ENCODE data around the gene CCT5. TPM values are rescaled to one million over a fixed set of nuclear protein-coding genes. Genes with fewer than 3 reads are reported as not detected.

Gene CCT5
- polyA plus RNA-seq, 1 of the 3 experiments (the other 2 are of a cell fraction), result 378 TPM

- Histone ChIP-seq H3F3A (replicated peaks; ENCODE audit: insufficient read depth) (peaks cover 4% of the 10 kb centered on the region), H3K27me3 (ENCODE audit: insufficient read depth) (no peaks in the 10 kb centered on the region), H3K27ac (ENCODE audit: low read depth in 2 of 2, low read length in 1 of 2) (no peak overlapping the region), H2AFZ (ENCODE audit: low read depth) (no peak overlapping the region), H3K36me3 (replicated peaks in 1 of 2; ENCODE audit: control insufficient read depth in 1 of 2, insufficient read depth in 2 of 2, low read length in 1 of 2) (no peaks in the 10 kb centered on the region), H3K4me3 (ENCODE audit: low read depth in 2 of 2, low read length in 1 of 2) (no peak overlapping the region), H3K9ac (no peak overlapping the region), H3K4me2 (no peak overlapping the region), H3K79me2 (ENCODE audit: insufficient read depth) (no peaks in the 10 kb centered on the region), H4K20me1 (ENCODE audit: insufficient read depth) (no peaks in the 10 kb centered on the region), H3K9me2 (no peaks in the 10 kb centered on the region), H3K9me3 (no peaks in the 10 kb centered on the region), H3K4me1 (ENCODE audit: control insufficient read depth in 1 of 2, insufficient read depth in 2 of 2, low read depth in 1 of 2, low read length in 1 of 2) (peaks cover 0 to 9% of the 10 kb centered on the region in 2 experiments; a peak in 3 of 4 replicates)
- CTCF ChIA-PET, result no interaction called here
- POLR2A ChIA-PET, result no interaction called here
- no peak for TF ChIP-seq FOXM1 (IDR thresholded peaks at IDR 0.05; ENCODE audit: low read depth)
- no peak for TF ChIP-seq TCF12 (IDR thresholded peaks at IDR 0.05)
- TF ChIP-seq, protein P1, sequence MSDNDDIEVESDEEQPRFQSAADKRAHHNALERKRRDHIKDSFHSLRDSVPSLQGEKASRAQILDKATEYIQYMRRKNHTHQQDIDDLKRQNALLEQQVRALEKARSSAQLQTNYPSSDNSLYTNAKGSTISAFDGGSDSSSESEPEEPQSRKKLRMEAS (IDR thresholded peaks at IDR 0.05; ENCODE audit: low read depth), result no peak
- WGBS (ENCODE audit: low lambda C conversion rate), result 96% methylated on average over 1 of the region's 1 CpG
- DNase-seq, result no peak
These were observed 21.8 kb upstream of the CCT5 start for GRCh38 chr5:10228288-10228687.

- TF ChIP-seq NFIC (IDR thresholded peaks at IDR 0.05; ENCODE audit: borderline replicate concordance) (no peak), FOXJ3 (CRISPR knock-in tag; IDR thresholded peaks at IDR 0.05) (no peak), GATA2 (CRISPR knock-in tag; IDR thresholded peaks at IDR 0.05) (no peak), POLR2AphosphoS5 (IDR thresholded peaks at IDR 0.05; ENCODE audit: low read depth, low read length) (no peak), CTCF (IDR thresholded peaks at IDR 0.05) (peak; percentile 46), MEF2A (IDR thresholded peaks at IDR 0.05; ENCODE audit: borderline replicate concordance, low read depth) (peak; percentile 92), EZH2phosphoT487 (IDR thresholded peaks at IDR 0.05; ENCODE audit: borderline replicate concordance, low read depth) (no peak), JUND (IDR thresholded peaks at IDR 0.05) (no peak), RCOR1 (IDR thresholded peaks at IDR 0.05; ENCODE audit: low read length) (no peak), RXRA (IDR thresholded peaks at IDR 0.05; ENCODE audit: borderline replicate concordance, low read depth) (no peak), NRF1 (IDR thresholded peaks at IDR 0.05; ENCODE audit: low read depth, low read length) (no peak), GABPA (IDR thresholded peaks at IDR 0.05; ENCODE audit: low read depth) (no peak), FOSL2 (IDR thresholded peaks at IDR 0.05; ENCODE audit: borderline replicate concordance, low read depth) (peak; percentile 42), MXI1 (IDR thresholded peaks at IDR 0.05; ENCODE audit: low read depth, low read length) (no peak), SMC3 (IDR thresholded peaks at IDR 0.05; ENCODE audit: low read depth, low read length) (no peak)
- TF ChIP-seq, protein P1 (IDR thresholded peaks at IDR 0.05; ENCODE audit: low read depth), result no peak
- TF ChIP-seq, protein P2, sequence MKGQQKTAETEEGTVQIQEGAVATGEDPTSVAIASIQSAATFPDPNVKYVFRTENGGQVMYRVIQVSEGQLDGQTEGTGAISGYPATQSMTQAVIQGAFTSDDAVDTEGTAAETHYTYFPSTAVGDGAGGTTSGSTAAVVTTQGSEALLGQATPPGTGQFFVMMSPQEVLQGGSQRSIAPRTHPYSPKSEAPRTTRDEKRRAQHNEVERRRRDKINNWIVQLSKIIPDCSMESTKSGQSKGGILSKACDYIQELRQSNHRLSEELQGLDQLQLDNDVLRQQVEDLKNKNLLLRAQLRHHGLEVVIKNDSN (IDR thresholded peaks at IDR 0.05; ENCODE audit: borderline replicate concordance, low read depth), result no peak
- Histone ChIP-seq H4K20me1 (ENCODE audit: insufficient read depth) (no peaks in the 10 kb centered on the region), H3K36me3 (replicated peaks in 1 of 2; ENCODE audit: control insufficient read depth in 1 of 2, insufficient read depth in 2 of 2, low read length in 1 of 2) (peaks cover 0 to 1% of the 10 kb centered on the region in 2 experiments), H2AFZ (ENCODE audit: low read depth) (peak overlapping the region; percentile 17; the same call in 1 of the 2 replicates), H3K79me2 (ENCODE audit: insufficient read depth) (no peaks in the 10 kb centered on the region), H3K4me1 (ENCODE audit: control insufficient read depth in 1 of 2, insufficient read depth in 2 of 2, low read depth in 1 of 2, low read length in 1 of 2) (peaks cover 0 to 18% of the 10 kb centered on the region in 2 experiments; a peak in 3 of 4 replicates), H3K27ac (ENCODE audit: low read depth in 2 of 2, low read length in 1 of 2) (peak overlapping the region in 1 of 2 experiments; percentile 65; a peak in 2 of 4 replicates), H3K27me3 (ENCODE audit: insufficient read depth) (no peaks in the 10 kb centered on the region), H3K4me2 (peak overlapping the region; percentile 18; the same call in 1 of the 2 replicates), H3K4me3 (ENCODE audit: low read depth in 2 of 2, low read length in 1 of 2) (no peak overlapping the region), H3K9me2 (no peaks in the 10 kb centered on the region), H3F3A (replicated peaks; ENCODE audit: insufficient read depth) (peaks cover 4% of the 10 kb centered on the region), H3K9me3 (no peaks in the 10 kb centered on the region), H3K9ac (0 out of 2 replicates have a peak overlapping the region, but pooled peaks have one; percentile 6)
- 78% methylated on average over 11 of the region's 11 CpGs for WGBS (ENCODE audit: low lambda C conversion rate)
- ChIA-PET CTCF (interaction anchor here (0.9 kb wide), 1 partner anchor 13 kb away, joined by 3 read pairs; no protein-coding TSS in a partner anchor), POLR2A (no interaction called here)
- no peak for DNase-seq
These were observed 20.6 kb upstream of the CCT5 start for GRCh38 chr5:10229306-10230048.
